ENCODE data around the gene PLEKHF1.
A peak's percentile ranks its signal among the peaks of the same experiment; 100 is the strongest.

The PLEKHF1 gene, protein sequence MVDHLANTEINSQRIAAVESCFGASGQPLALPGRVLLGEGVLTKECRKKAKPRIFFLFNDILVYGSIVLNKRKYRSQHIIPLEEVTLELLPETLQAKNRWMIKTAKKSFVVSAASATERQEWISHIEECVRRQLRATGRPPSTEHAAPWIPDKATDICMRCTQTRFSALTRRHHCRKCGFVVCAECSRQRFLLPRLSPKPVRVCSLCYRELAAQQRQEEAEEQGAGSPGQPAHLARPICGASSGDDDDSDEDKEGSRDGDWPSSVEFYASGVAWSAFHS

DNA sequence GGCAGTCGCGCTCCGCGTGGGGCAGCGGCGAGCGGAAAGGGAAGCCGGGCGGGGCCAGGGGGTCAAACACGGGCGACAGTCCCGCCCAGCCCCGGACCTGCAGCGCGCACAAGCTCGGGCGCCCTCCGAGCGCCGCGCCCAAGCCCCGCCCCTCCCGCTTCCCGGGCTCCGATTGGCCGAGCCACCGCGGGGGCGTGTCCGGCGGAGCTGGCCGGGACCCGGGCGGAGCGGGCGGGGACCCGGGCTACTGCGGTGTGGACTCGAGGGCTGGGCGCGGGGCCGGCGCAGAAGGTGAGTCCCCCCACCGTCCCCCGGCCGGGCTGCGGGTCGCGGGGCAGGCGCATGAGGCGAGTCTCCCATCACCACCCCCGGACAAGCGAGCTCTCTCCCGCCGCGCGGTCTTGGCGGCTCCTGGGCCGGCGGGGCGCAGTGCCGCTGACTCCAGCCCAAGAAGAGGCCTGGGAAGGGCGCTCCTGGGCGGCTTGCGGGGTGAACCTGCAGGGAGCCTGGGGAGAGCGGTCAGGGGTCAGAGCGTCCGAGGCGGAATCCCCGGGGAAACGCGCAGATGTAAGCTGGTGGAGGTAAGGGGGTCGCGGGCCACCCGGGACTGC is at the start of gene PLEKHF1:
PLEKHF1 (plus strand) TSS at position 247 of the 611 bp plus-strand sequence. CDS start 8,379 bp downstream, outside the sequence.
- TF ChIP-seq, protein P1, sequence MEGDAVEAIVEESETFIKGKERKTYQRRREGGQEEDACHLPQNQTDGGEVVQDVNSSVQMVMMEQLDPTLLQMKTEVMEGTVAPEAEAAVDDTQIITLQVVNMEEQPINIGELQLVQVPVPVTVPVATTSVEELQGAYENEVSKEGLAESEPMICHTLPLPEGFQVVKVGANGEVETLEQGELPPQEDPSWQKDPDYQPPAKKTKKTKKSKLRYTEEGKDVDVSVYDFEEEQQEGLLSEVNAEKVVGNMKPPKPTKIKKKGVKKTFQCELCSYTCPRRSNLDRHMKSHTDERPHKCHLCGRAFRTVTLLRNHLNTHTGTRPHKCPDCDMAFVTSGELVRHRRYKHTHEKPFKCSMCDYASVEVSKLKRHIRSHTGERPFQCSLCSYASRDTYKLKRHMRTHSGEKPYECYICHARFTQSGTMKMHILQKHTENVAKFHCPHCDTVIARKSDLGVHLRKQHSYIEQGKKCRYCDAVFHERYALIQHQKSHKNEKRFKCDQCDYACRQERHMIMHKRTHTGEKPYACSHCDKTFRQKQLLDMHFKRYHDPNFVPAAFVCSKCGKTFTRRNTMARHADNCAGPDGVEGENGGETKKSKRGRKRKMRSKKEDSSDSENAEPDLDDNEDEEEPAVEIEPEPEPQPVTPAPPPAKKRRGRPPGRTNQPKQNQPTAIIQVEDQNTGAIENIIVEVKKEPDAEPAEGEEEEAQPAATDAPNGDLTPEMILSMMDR (conservative IDR thresholded peaks at IDR 0.05), result peak; percentile 9; the same call in 1 of the 2 replicates
- H3K27ac ChIP-seq, result peak within 1 kb of the TSS; percentile 85

- TF ChIP-seq, protein P1 (conservative IDR thresholded peaks at IDR 0.05), result no peak
- no peak overlapping the region for H3K27ac ChIP-seq
Observed at GRCh38 chr19:29615891-29616425, 49.3 kb upstream of the PLEKHF1 start.

DNA sequence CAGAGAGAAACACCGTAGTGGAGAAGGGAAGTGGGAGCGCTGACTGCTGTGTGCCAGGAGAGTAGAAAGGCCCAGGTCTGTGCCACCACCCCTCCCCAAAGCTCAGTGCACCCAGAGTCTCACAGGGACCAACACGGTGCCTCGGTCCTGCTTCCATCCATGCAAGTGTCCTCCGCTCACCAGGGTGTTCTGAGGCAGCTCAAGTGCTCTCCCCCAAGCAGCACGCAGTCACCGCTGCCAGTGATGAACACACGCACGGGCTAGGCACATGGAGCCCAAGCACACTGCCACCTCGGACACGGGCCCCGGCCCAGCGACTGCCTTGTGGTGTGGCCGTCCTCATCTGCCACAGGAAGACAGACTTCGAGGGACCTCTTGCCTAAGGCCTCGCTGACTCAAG is 48.7 kb upstream of the PLEKHF1 start:
- TF ChIP-seq, protein P1 (conservative IDR thresholded peaks at IDR 0.05), result no peak
- H3K27ac ChIP-seq, result no peak overlapping the region

DNA sequence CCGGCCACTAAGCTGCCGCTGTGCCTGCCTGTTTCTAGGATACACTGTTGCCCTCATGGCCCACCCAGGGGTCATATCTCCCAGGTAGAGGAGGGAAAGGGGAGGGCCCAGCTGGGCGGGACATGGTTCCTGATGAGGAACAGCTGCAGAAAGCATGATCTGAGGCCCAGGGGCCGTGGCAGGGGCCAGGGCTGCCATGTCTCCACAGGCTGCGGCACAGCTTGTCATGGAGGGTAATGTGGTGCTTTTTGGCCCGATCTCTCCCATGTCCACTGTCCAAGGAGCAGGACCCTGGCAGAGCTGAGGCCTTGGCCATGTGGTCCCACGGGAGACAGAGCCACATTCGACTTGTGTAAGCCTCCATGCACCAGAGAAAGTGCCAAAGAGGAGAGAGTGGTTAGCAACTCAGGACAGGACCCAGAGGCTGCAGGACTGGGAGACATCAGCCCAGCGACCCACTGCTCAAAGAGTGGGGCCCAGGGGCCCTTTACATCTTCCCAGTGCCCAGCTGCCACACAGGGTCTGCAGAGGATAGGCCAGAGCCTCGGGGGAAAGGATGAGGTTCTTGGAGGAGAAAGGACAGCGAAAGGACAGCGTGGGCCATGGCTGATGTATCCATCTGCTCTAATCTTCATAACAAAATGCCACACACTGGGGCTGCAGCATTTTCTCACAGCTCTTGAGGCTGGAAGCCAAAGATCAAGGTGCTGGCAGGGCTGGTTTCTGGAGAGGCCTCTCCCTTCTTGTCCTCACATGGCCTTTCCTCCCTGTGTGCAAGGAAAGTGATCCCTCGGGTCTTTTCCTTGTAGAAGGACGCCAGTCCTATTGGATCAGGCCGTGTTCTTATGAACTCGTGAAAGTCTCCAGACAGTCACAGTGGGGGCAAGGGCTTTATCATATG is 47.6 kb upstream of the PLEKHF1 start:
- TF ChIP-seq, protein P1 (conservative IDR thresholded peaks at IDR 0.05), result no peak
- no peak overlapping the region for H3K27ac ChIP-seq

DNA sequence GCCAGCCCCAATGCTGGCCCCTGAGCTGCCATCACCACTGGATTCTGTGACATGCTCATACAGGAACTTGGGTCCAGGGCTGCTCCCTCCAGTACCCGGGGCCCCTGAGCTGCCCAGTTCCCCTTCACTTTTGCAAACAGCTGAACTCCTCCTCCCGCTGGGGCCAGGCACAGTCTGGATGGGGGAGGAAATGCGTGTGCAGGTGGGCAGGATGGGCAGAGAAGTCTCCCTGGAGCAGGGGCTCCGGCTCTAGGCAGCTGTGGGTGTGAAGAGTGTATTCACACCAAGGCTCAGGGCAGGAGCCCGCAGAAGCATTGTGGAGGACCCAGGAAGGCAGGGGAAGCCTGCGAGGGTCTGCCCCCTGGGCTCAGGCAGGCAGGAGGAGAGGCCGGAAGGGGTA is 46.8 kb upstream of the PLEKHF1 start:
- TF ChIP-seq, protein P1 (conservative IDR thresholded peaks at IDR 0.05), result no peak
- H3K27ac ChIP-seq, result no peak overlapping the region

DNA sequence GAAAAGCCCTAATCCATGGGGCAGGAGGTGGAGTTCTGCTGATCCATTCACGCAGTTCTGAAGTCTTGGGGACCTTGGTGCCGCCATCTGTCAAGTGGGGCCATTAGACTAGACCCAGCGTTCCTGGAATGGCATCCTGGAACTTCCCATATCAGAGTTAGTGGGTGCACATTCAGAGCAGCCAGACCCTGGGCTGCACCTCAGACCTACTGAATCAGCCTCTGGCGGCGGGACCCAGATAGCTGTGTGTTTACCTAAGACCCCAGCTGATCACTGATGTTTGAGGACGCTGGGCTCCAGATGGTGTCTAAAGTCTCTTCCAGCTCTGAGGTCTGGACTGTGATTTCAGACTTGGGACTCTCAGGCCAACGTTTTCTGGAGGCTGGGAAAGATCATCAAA is 46.4 kb upstream of the PLEKHF1 start:
- TF ChIP-seq, protein P1 (conservative IDR thresholded peaks at IDR 0.05), result no peak
- H3K27ac ChIP-seq, result no peak overlapping the region

GRCh38 chr19:29620931-29621351 is 44.3 kb upstream of the PLEKHF1 start:
- TF ChIP-seq, protein P1 (conservative IDR thresholded peaks at IDR 0.05), result no peak
- no peak overlapping the region for H3K27ac ChIP-seq
